CD4-positive, alpha-beta memory T cell (primary cell): ENCODE data around the gene RFESD. TPM values are rescaled to one million over a fixed set of nuclear protein-coding genes. Genes with fewer than 3 reads are reported as not detected.

Source experiments
- CTCF ChIA-PET: fragments of 350-600 bp; sonication (Branson Sonifier 250); formaldehyde crosslinking; loops from one replicate; lab custom pipeline; 2021; ENCODE audit warnings: inconsistent platforms; ENCODE audit not compliant: partially characterized antibody; lab: Charles Lee
- POLR2A ChIA-PET: fragments of 350-600 bp; sonication (Branson Sonifier 250); formaldehyde crosslinking; loops from one replicate; lab custom pipeline; 2021; ENCODE audit not compliant: partially characterized antibody; lab: Charles Lee
- DNase-seq, 5 donors: peaks; one replicate each; pipeline versions ENCODE4 v3.0.0 to v3.0.0-alpha.2; 2020 to 2022; ENCODE audit warnings: mixed read lengths in 1 of 5
- H3K27ac ChIP-seq: one replicate; pipeline ENCODE4 v1.7.0; 2013; ENCODE audit warnings: low read depth, low read length
- H3K27me3 ChIP-seq: 2 replicates; pipeline ENCODE4 v1.7.0; 2013; ENCODE audit warnings: mild to moderate bottlenecking, low read length, moderate library complexity; ENCODE audit not compliant: insufficient read depth
- H3K36me3 ChIP-seq: 2 replicates; pipeline ENCODE4 v1.7.0; 2013; ENCODE audit warnings: mild to moderate bottlenecking, low read length, moderate library complexity; ENCODE audit not compliant: insufficient read depth
- H3K4me1 ChIP-seq: 2 replicates; pipeline ENCODE4 v1.7.0; 2013; ENCODE audit warnings: mild to moderate bottlenecking, low read length, moderate library complexity; ENCODE audit not compliant: insufficient read depth
- H3K4me3 ChIP-seq, 2 donors: one replicate each; pipeline ENCODE4 v1.7.0; 2013; ENCODE audit warnings: low read length in 2 of 2, mild to moderate bottlenecking in 1 of 2
- H3K9me3 ChIP-seq, 2 donors: one replicate each; pipeline ENCODE4 v1.7.0; 2013; ENCODE audit warnings: low read length in 2 of 2, control low read depth in 1 of 2; ENCODE audit not compliant: control insufficient read depth in 1 of 2
- H3K27ac Mint-ChIP-seq, 7 donors: one replicate each; pipeline ENCODE4 v1.8.0; 2020 to 2021; ENCODE audit warnings: mixed read lengths in 7 of 7, mild to moderate bottlenecking in 6 of 7, inconsistent platforms in 3 of 7, moderate library complexity in 3 of 7
- H3K27me3 Mint-ChIP-seq, 2 donors: one replicate each; pipeline ENCODE4 v1.8.0; 2020 to 2021; ENCODE audit warnings: mixed read lengths in 2 of 2
- H3K36me3 Mint-ChIP-seq, 2 donors: one replicate each; pipeline ENCODE4 v1.8.0; 2020 to 2021; ENCODE audit warnings: mixed read lengths in 2 of 2, inconsistent platforms in 1 of 2, mild to moderate bottlenecking in 1 of 2
- H3K4me1 Mint-ChIP-seq, 4 donors: one replicate each; pipeline ENCODE4 v1.8.0; 2020 to 2021; ENCODE audit warnings: mixed read lengths in 4 of 4, mild to moderate bottlenecking in 1 of 4
- H3K4me3 Mint-ChIP-seq, 8 donors: one replicate each; pipeline ENCODE4 v1.8.0; 2020 to 2021; ENCODE audit warnings: mixed read lengths in 8 of 8, mild to moderate bottlenecking in 7 of 8, moderate library complexity in 6 of 8, inconsistent platforms in 3 of 8
- H3K9me3 Mint-ChIP-seq, 8 donors: one replicate each; pipeline ENCODE4 v1.8.0; 2020 to 2021; ENCODE audit warnings: mixed read lengths in 8 of 8, mild to moderate bottlenecking in 5 of 8, inconsistent platforms in 3 of 8, moderate library complexity in 1 of 8
- intact Hi-C: fragments of 100-400 bp; cut with micrococcal nuclease; formaldehyde crosslinking; loops from one replicate; pipeline ENCODE4 v1.15.1; 2023
- polyA plus RNA-seq, 2 donors: library from polyadenylated mRNA; unstranded; fragments of 300-500 nt; fragmentation: Illumina TruSeq; gene quantifications; one replicate each; pipeline ENCODE4 v1.2.3, GENCODE V29; 2021
- total RNA-seq, 2 experiments: library from RNA; stranded (reverse); gene quantifications; one replicate each; pipeline ENCODE4 v1.2.3, GENCODE V29; 2021

The RFESD gene
- total and polyA plus RNA-seq, 4 experiments from 2014 or later = 9.1 to 11.8 (median 9.6) TPM

- H3K4me1 ChIP-seq = peaks cover 8% of the 10 kb centered on the region
- H3K36me3 ChIP-seq = no peaks in the 10 kb centered on the region
- H3K27me3 Mint-ChIP-seq = no peaks in the 10 kb centered on the region
- no peak overlapping the region for H3K27ac Mint-ChIP-seq
- no peaks in the 10 kb centered on the region for H3K27me3 ChIP-seq
- DNase-seq = no peak
- H3K4me1 Mint-ChIP-seq = peaks cover 0 to 4% (median 1%) of the 10 kb centered on the region in 4 donors
- H3K4me3 ChIP-seq = no peak overlapping the region
- intact Hi-C loops = no loop called here
- no peaks in the 10 kb centered on the region for H3K9me3 Mint-ChIP-seq
- no peak overlapping the region for H3K27ac ChIP-seq
- H3K4me3 Mint-ChIP-seq = no peak overlapping the region
- H3K36me3 Mint-ChIP-seq = no peaks in the 10 kb centered on the region
- ChIA-PET POLR2A (no interaction called here), CTCF (interaction anchor here (1.5 to 3.0 kb wide), 3 partner anchors 11 to 179 kb away, joined by 3 to 12 read pairs (median 3); no protein-coding TSS in a partner anchor)
- H3K9me3 ChIP-seq = no peaks in the 10 kb centered on the region
Observed at GRCh38 chr5:95667678-95668077, 21.1 kb downstream of the RFESD start.

GRCh38 chr5:95668216-95668615 is 21.6 kb downstream of the RFESD start:
- Histone ChIP-seq H3K4me3 (no peak overlapping the region), H3K9me3 (no peaks in the 10 kb centered on the region), H3K27me3 (no peaks in the 10 kb centered on the region), H3K27ac (no peak overlapping the region), H3K4me1 (peaks cover 8% of the 10 kb centered on the region), H3K36me3 (no peaks in the 10 kb centered on the region)
- Mint-ChIP-seq H3K27me3 (no peaks in the 10 kb centered on the region), H3K4me3 (no peak overlapping the region), H3K4me1 (peaks cover 0 to 4% (median 1%) of the 10 kb centered on the region in 4 donors), H3K9me3 (no peaks in the 10 kb centered on the region), H3K27ac (no peak overlapping the region), H3K36me3 (no peaks in the 10 kb centered on the region)
- no peak for DNase-seq
- intact Hi-C loops = no loop called here
- CTCF ChIA-PET = interaction anchor here (1.5 to 3.0 kb wide), 2 partner anchors 113 to 178 kb away, joined by 3 to 12 read pairs; no protein-coding TSS in a partner anchor
- POLR2A ChIA-PET = no interaction called here

GRCh38 chr5:95668728-95669127 is 22.2 kb downstream of the RFESD start:
- Histone ChIP-seq H3K27ac (no peak overlapping the region), H3K4me1 (peaks cover 8% of the 10 kb centered on the region), H3K4me3 (no peak overlapping the region), H3K27me3 (no peaks in the 10 kb centered on the region), H3K36me3 (no peaks in the 10 kb centered on the region), H3K9me3 (no peaks in the 10 kb centered on the region)
- intact Hi-C loops = no loop called here
- H3K9me3 Mint-ChIP-seq = no peaks in the 10 kb centered on the region
- ChIA-PET POLR2A (no interaction called here), CTCF (no interaction called here)
- H3K27me3 Mint-ChIP-seq = no peaks in the 10 kb centered on the region
- H3K4me3 Mint-ChIP-seq = no peak overlapping the region
- H3K4me1 Mint-ChIP-seq = peaks cover 0 to 4% (median 1%) of the 10 kb centered on the region in 4 donors
- no peaks in the 10 kb centered on the region for H3K36me3 Mint-ChIP-seq
- no peak for DNase-seq
- H3K27ac Mint-ChIP-seq = no peak overlapping the region

GRCh38 chr5:95669540-95669939 is 23.0 kb downstream of the RFESD start:
- no peaks in the 10 kb centered on the region for H3K36me3 ChIP-seq
- CTCF ChIA-PET = interaction anchor here (0.8 to 1.5 kb wide), 3 partner anchors 26 to 180 kb away, joined by 3 read pairs; no protein-coding TSS in a partner anchor
- no peak overlapping the region for H3K27ac ChIP-seq
- POLR2A ChIA-PET = no interaction called here
- DNase-seq = no peak
- Mint-ChIP-seq H3K9me3 (no peaks in the 10 kb centered on the region), H3K4me3 (no peak overlapping the region), H3K27ac (no peak overlapping the region), H3K36me3 (no peaks in the 10 kb centered on the region), H3K4me1 (no peaks in the 10 kb centered on the region), H3K27me3 (no peaks in the 10 kb centered on the region)
- intact Hi-C loops = no loop called here
- no peaks in the 10 kb centered on the region for H3K9me3 ChIP-seq
- H3K4me1 ChIP-seq = peaks cover under 1% of the 10 kb centered on the region
- H3K27me3 ChIP-seq = no peaks in the 10 kb centered on the region
- no peak overlapping the region for H3K4me3 ChIP-seq

GRCh38 chr5:95669985-95670384 is 23.4 kb downstream of the RFESD start:
- intact Hi-C loops = no loop called here
- Mint-ChIP-seq H3K4me3 (no peak overlapping the region), H3K27ac (no peak overlapping the region), H3K4me1 (no peaks in the 10 kb centered on the region), H3K27me3 (no peaks in the 10 kb centered on the region), H3K9me3 (no peaks in the 10 kb centered on the region), H3K36me3 (no peaks in the 10 kb centered on the region)
- no peaks in the 10 kb centered on the region for H3K27me3 ChIP-seq
- no peaks in the 10 kb centered on the region for H3K9me3 ChIP-seq
- no peak overlapping the region for H3K27ac ChIP-seq
- no peaks in the 10 kb centered on the region for H3K36me3 ChIP-seq
- ChIA-PET POLR2A (interaction anchor here (0.7 kb wide), 1 partner anchor 23 kb away, joined by 8 read pairs; the partner anchor contains the start of gene RFESD), CTCF (interaction anchor here (0.8 to 1.5 kb wide), 3 partner anchors 26 to 180 kb away, joined by 3 read pairs; no protein-coding TSS in a partner anchor)
- no peak for DNase-seq
- no peak overlapping the region for H3K4me3 ChIP-seq
- no peaks in the 10 kb centered on the region for H3K4me1 ChIP-seq

- H3K4me1 Mint-ChIP-seq = no peaks in the 10 kb centered on the region
- intact Hi-C loops = no loop called here
- Histone ChIP-seq H3K36me3 (no peaks in the 10 kb centered on the region), H3K27me3 (no peaks in the 10 kb centered on the region), H3K4me1 (no peaks in the 10 kb centered on the region), H3K9me3 (no peaks in the 10 kb centered on the region), H3K4me3 (no peak overlapping the region), H3K27ac (no peak overlapping the region)
- H3K27me3 Mint-ChIP-seq = peaks cover 0 to 3% of the 10 kb centered on the region in 2 donors
- H3K9me3 Mint-ChIP-seq = no peaks in the 10 kb centered on the region
- H3K36me3 Mint-ChIP-seq = no peaks in the 10 kb centered on the region
- CTCF ChIA-PET = interaction anchor here (1.0 to 1.5 kb wide), 2 partner anchors 173 to 179 kb away, joined by 3 read pairs; no protein-coding TSS in a partner anchor
- H3K27ac Mint-ChIP-seq = no peak overlapping the region
- no peak for DNase-seq
- H3K4me3 Mint-ChIP-seq = no peak overlapping the region
- POLR2A ChIA-PET = interaction anchor here (0.7 kb wide), 1 partner anchor 24 kb away, joined by 8 read pairs; the partner anchor contains the start of gene RFESD
Observed at GRCh38 chr5:95670568-95670967, 24.0 kb downstream of the RFESD start.

GRCh38 chr5:95671826-95672225 is 25.2 kb downstream of the RFESD start:
- CTCF ChIA-PET = interaction anchor here (0.7 to 0.8 kb wide), 2 partner anchors 8 to 10 kb away, joined by 3 read pairs; no protein-coding TSS in a partner anchor
- H3K4me3 Mint-ChIP-seq = no peak overlapping the region
- no peak overlapping the region for H3K27ac ChIP-seq
- no peak overlapping the region for H3K4me3 ChIP-seq
- no peaks in the 10 kb centered on the region for H3K4me1 ChIP-seq
- H3K27ac Mint-ChIP-seq = no peak overlapping the region
- H3K9me3 ChIP-seq = no peaks in the 10 kb centered on the region
- intact Hi-C loops = no loop called here
- no peaks in the 10 kb centered on the region for H3K36me3 Mint-ChIP-seq
- POLR2A ChIA-PET = no interaction called here
- no peaks in the 10 kb centered on the region for H3K36me3 ChIP-seq
- no peak for DNase-seq
- no peaks in the 10 kb centered on the region for H3K27me3 ChIP-seq
- H3K27me3 Mint-ChIP-seq = peaks cover 3% of the 10 kb centered on the region in 2 donors
- no peaks in the 10 kb centered on the region for H3K9me3 Mint-ChIP-seq
- H3K4me1 Mint-ChIP-seq = no peaks in the 10 kb centered on the region
